ENCODE data around the gene MAPK10.
"Not testable (repeated sequence)": the region's sequence is repeated elsewhere in the genome, so short reads cannot be mapped to it uniquely, and the experiment has no call there.

MAPK10 gene

GRCh38 chr4:86178211-86178610 lies 181.6 kb downstream of the MAPK10 start:
- DNase-seq, result no peak

DNA sequence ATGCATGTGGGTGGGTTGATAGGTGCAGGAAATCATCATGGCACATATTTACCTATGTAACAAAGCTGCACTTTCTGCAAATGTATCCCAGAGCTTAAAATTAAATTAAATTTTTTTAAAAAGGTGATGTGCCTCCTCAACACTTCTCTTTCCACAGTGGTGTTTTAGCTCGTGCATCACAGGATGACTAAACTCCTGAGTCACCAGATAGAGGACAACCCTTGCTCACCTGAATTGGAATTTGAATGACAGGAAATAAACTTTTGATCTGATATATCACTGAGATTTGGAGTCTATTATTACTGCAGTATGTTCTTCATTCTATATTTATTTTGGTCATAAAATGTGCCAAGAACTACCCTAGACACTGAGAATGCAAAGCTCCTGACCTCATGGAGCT lies 185.3 kb downstream of the MAPK10 start:
- no peak for DNase-seq

DNA sequence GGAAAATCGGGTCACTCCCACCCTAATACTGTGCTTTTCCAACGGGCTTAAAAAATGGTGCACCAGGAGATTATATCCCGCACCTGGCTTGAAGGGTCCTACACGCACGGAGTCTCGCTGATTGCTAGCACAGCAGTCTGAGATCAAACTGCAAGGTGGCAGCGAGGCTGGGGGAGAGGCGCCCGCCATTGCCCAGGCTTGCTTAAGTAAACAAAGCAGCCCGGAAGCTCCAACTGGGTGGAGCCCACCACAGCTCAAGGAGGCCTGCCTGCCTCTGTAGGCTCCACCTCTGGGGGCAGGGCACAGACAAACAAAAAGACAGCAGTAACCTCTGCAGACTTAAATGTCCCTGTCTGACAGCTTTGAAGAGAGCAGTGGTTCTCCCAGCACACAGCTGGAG lies 191.5 kb downstream of the MAPK10 start:
- not testable (repeated sequence) for DNase-seq

DNA sequence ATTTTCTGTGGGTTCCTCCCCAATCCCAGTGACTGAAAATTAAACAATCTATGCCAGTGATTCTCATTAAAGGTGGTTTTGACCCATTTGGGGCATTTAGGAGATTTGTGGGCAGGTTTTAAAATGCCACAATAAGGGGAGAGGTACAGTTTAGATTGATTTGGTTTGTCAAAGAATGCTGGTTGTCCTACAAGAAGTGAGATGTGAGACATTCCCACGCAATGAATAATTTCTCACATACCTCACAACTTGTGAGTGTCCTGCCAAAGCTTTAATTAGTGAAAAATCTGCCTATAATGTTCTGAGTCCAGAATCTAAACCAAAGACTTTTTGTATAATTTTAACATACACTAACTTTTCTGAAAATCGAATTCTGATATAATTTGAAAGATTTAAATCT lies 199.4 kb downstream of the MAPK10 start:
- no peak for DNase-seq

DNA sequence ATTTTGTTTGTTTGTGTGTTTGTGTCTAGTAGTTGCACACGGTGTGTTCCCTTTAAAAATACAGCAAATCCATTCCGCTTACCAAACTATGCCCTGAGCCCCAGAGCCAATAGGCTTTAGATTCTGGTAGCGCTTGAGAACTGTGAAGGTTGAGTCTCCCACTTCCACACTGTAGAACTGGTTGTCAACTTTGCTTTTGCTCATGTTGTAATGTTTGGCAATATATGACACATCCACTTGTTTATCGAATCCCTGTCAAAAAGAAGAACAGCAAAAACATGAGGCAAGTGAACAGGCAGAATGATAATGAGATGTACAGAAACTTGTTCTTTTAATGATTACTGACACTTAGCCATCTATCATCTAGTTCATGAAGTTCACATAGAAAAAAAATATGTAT lies 200.6 kb downstream of the MAPK10 start:
- DNase-seq, result no peak

DNA sequence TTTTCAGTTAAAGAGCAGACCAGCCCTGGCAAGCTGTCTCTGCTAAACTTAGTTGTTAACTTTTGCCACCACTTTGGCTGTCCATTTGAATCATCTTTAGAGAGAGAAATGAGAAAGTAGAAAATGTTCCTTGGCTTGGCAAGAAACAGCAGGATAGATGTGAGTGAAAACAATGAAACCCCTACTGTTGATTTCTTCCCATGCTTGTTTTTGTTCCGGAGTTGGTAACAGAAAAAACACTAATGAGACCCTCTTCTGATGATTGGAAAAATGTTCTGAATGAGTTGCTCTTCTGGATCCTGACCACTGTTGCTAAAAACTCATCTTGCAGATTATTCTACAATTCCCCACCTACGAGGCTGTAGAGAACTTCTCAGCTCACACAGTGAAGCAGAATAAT lies 203.3 kb downstream of the MAPK10 start:
- DNase-seq, result no peak

- no peak for DNase-seq
Measured at GRCh38 chr4:86155766-86156165, 204.1 kb downstream of the MAPK10 start.

DNA sequence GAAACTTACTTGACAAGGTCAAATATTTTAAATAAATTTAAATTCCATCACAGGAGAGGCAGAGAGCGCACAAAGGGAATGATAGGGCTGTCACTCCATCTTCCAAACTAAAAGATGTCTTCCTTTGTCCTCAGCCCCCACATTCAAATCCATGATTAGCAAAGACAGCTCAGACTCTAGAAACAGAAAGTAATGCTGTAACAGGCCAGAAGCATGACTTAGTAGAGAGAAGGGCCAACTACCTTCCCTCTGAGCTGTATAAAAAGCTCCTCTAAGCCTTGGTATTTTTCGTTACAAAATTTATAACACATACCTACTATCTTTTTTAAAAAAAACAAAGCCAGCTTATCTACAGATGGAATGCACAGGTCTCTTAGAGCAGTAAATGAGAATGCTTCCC lies 207.4 kb downstream of the MAPK10 start:
- no peak for DNase-seq

- no peak for DNase-seq
Measured at GRCh38 chr4:86151196-86151595, 208.7 kb downstream of the MAPK10 start.

- DNase-seq, result no peak
Measured at GRCh38 chr4:86141161-86141560, 218.7 kb downstream of the MAPK10 start.

DNA sequence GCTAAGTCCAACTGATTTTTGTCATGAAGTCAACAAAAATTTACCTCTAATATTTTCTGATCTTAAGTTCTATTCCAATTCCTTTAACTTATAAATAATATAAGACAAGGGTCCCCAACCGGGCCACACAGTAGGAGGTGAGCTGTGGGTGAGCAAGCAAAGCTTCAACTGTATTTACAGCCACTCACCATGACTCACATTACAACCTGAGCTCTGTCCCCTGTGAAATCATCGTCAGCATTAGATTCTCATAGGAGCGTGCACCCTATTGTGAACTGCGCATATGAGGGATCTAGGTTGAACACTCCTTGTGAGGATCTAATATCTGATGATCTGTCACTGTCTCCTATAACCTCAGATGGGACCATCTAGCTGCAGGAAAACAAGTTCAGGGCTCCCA lies 227.4 kb downstream of the MAPK10 start:
- DNase-seq, result no peak

DNA sequence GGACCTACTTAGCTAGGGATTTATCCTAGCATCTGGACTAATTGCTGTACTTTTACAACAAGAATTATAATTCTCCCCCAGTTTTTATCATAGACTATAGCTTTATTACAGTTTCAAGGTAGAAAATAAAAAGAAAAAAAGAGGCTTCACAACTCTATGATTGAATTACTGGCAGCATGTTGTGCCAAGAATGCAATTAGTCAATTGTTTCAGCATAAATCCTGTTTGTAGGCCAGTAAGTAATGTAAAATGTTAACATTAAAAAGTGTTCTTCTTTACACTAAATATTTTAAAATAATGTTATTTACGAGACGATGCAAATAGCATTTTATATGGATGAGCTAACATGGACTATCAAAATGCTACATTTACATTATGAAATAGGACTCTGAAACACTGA lies 228.4 kb downstream of the MAPK10 start:
- no peak for DNase-seq

- no peak for DNase-seq
Measured at GRCh38 chr4:86130160-86130933, 229.5 kb downstream of the MAPK10 start.

- no peak for DNase-seq
Measured at GRCh38 chr4:86129546-86129945, 230.3 kb downstream of the MAPK10 start.

DNA sequence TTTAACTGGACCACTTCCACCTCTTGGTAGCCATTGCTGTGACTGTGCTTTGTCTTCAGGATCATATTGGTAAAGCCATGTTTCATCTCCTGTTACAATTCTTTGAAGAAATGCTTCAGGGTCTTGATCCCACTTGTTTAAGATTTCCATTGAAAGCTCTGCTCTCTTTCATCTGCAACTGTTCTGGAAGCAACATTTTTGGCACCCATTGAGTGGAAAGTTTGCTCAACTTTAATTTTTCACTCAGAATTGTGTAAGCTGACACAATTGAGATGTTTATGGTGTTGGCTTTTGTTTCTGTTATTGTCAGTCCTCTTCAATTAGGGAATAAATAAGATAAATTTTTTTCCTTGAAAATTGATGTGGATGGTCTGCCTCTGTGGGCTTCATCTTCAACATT lies 237.4 kb downstream of the MAPK10 start:
- DNase-seq, result no peak

DNA sequence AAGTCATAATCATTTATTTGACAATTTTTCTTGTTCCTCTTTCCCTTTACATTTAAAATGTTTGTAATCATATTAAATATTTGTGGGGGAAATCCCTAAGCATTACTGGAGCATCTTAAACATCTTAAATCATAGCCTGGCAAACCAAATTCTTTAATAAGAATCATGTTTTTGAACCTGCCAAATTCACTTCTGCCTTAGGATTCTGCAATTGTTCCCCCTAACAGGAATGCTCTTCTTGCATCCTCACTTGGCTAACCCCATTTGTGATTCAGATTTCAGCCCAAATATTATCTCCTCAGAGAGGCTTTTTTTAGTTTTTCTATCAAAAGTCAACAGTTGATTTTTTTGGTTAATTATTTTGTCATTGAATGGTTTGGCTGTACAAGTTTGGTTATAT lies 241.1 kb downstream of the MAPK10 start:
- no peak for DNase-seq

- DNase-seq, result no peak
Measured at GRCh38 chr4:86117705-86118302, 242.0 kb downstream of the MAPK10 start.

- DNase-seq, result no peak
Measured at GRCh38 chr4:86114563-86114962, 245.3 kb downstream of the MAPK10 start.

GRCh38 chr4:86108834-86109233 lies 251.0 kb downstream of the MAPK10 start:
- no peak for DNase-seq

DNA sequence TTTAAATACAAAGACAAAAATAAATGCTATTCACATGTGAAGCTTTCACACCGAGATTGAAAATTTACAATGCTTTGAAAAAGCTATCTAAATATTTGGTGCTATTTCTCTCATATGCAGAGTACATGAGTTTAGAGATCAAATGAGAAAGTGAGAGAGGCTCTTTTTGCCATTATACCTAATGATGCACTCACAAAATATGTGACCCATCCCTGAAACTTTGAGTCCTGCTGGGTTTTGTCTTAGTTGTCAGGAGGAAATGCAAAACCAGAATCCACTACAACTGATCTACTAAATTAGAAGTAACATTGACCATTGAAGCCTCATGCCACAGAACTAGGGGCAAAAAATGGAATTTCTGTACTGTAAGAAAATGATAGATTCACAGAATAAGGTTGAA lies 251.7 kb downstream of the MAPK10 start:
- DNase-seq, result no peak

- no peak for DNase-seq
Measured at GRCh38 chr4:86107112-86107511, 252.7 kb downstream of the MAPK10 start.

- DNase-seq, result no peak
Measured at GRCh38 chr4:86106475-86106874, 253.4 kb downstream of the MAPK10 start.

DNA sequence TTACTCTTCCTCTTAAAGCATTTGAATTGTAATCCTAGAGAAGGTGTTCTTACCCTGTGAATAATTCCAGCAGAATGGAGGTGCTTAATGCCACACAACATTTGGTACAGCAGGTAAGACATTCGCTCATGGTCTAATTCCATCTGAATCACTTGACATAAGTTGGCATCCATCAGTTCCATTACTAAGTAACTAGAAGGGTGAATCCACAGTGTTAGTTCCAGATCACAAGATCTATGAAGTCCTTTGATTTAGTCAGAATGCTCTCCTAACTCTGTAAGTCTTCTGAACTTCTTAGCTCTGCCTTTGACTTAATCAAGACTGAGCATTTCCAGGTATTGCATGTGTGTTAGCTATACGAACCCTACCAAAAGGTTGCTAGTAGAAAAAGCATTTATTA lies 258.0 kb downstream of the MAPK10 start:
- DNase-seq, result no peak

DNA sequence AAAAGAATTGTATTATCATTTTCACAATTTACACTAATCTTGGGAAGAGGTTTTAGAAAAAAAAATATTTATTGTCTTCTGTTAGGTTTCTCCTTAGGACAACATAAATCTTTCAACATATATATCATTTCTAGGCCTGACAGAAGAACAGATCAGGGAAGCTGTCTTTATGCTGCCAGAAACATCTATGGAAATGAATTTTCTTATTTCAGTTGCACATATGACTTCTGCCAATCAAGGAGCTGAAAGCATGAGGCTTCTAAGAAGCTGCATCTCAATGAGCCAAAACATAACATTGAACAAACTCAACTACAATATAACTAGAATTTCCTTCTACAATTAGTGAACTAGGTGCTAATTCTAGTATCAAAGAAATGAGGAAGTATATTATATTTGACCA lies 258.4 kb downstream of the MAPK10 start:
- DNase-seq, result no peak
